Endodermal cell (in vitro differentiated cells): ENCODE data around the gene MOCS2. TPM values are rescaled to one million over a fixed set of nuclear protein-coding genes. Genes with fewer than 3 reads are reported as not detected.

ENCODE experiments used
- DNase-seq: peaks from one replicate; pipeline ENCODE4 v3.0.0-alpha.2; 2017
- H3K27ac ChIP-seq: 2 replicates; pipeline ENCODE4 v1.5.1; 2013; ENCODE audit warnings: mild to moderate bottlenecking, low read depth, low read length, moderate library complexity
- H3K27me3 ChIP-seq: 2 replicates; pipeline ENCODE4 v1.6.1; 2013; ENCODE audit warnings: mild to moderate bottlenecking, low read length, moderate library complexity; ENCODE audit not compliant: insufficient read depth, control insufficient read depth, poor library complexity, severe bottlenecking
- H3K36me3 ChIP-seq: 2 replicates; pipeline ENCODE4 v1.7.0; 2013; ENCODE audit warnings: mild to moderate bottlenecking, low read length, moderate library complexity; ENCODE audit not compliant: control insufficient read depth, insufficient read depth
- H3K4me1 ChIP-seq: one replicate; pipeline ENCODE4 v1.7.0; 2013; ENCODE audit warnings: low read length; ENCODE audit not compliant: control insufficient read depth, insufficient read depth
- H3K4me3 ChIP-seq: 2 replicates; pipeline ENCODE4 v1.5.1; 2013; ENCODE audit warnings: mild to moderate bottlenecking, low read length, moderate library complexity
- H3K9ac ChIP-seq: 2 replicates; pipeline ENCODE4 v1.6.1; 2013; ENCODE audit warnings: mild to moderate bottlenecking, low read length, moderate library complexity; ENCODE audit not compliant: poor library complexity, severe bottlenecking; ENCODE audit errors: extremely low read depth
- H3K9me3 ChIP-seq: 2 replicates; pipeline ENCODE4 v1.6.1; 2013; ENCODE audit warnings: mild to moderate bottlenecking, low read length, moderate library complexity; ENCODE audit not compliant: control insufficient read depth
- H3K27ac Mint-ChIP-seq: 2 replicates; pipeline ENCODE4 v1.8.0; 2020; ENCODE audit warnings: mixed read lengths
- H3K27me3 Mint-ChIP-seq: 2 replicates; pipeline ENCODE4 v1.8.0; 2021; ENCODE audit warnings: mild to moderate bottlenecking, mixed read lengths; ENCODE audit not compliant: insufficient read depth
- H3K36me3 Mint-ChIP-seq: 2 replicates; pipeline ENCODE4 v1.8.0; 2020; ENCODE audit warnings: low read depth, mixed read lengths
- H3K4me1 Mint-ChIP-seq: 2 replicates; pipeline ENCODE4 v1.8.0; 2020; ENCODE audit warnings: mixed read lengths
- H3K4me3 Mint-ChIP-seq: 2 replicates; pipeline ENCODE4 v1.8.0; 2020; ENCODE audit warnings: mild to moderate bottlenecking, moderate library complexity, mixed read lengths
- H3K9me3 Mint-ChIP-seq: 2 replicates; pipeline ENCODE4 v1.8.0; 2020; ENCODE audit warnings: mild to moderate bottlenecking, mixed read lengths
- WGBS, 2 experiments: methylation state at CpG; one replicate each; pipeline versions ENCODE4 v1.1.5 to v1.1.7; 2013; ENCODE audit warnings: missing lambda C conversion rate in 2 of 2, mixed read lengths in 1 of 2; ENCODE audit not compliant: insufficient coverage in 1 of 2, insufficient read length in 1 of 2; 5-methylcytosine and 5-hydroxymethylcytosine counted together
- total RNA-seq, 2 donors: library from RNA; stranded (reverse); fragmentation: NEBNext Ultra II Directional in 1 of 2; extraction: Animal tissue kit (Norgen Biotek cat#: 25700) in 1 of 2; gene quantifications; 2 replicates in 1 of 2; 3 replicates in 1 of 2; pipeline ENCODE4 v1.2.1, GENCODE V29; 2021
- TF ChIP-seq, protein P1 (sequence below): fragments of 200-600 bp; sonication (generic); conservative IDR thresholded peaks from 2 replicates; pipeline ENCODE4 v1.5.0; 2021; ENCODE audit warnings: antibody characterized with exemption, mild to moderate bottlenecking

MOCS2 gene
- total RNA-seq, 2 donors from 2014 or later = 18.8 to 28.5 TPM

DNA sequence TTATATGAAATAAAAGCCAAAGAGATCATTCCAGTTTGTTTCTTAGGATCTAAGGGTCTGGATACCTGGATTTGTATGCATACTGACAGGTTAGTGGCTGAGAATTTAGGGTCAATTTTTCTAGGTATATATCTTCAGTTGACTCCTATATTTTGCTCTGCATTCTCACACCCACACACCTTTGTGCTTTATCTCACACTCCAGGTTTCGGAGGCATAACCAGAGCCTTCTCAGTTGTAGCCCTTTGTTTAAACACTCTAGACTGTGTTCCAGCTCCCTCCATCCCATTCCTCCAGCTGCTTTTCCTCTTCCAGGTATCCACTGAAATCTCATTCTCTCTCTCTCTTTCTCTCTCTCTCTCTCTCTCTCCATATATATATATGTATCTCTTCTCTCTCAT, 10.6 kb upstream of the MOCS2 start:
- no peak overlapping the region for H3K4me3 Mint-ChIP-seq
- Histone ChIP-seq H3K36me3 (no peaks in the 10 kb centered on the region), H3K27me3 (no peaks in the 10 kb centered on the region), H3K4me3 (no peak overlapping the region), H3K4me1 (no peaks in the 10 kb centered on the region), H3K27ac (no peak overlapping the region), H3K9me3 (no peaks in the 10 kb centered on the region), H3K9ac (no peak overlapping the region)
- no peaks in the 10 kb centered on the region for H3K36me3 Mint-ChIP-seq
- no peak overlapping the region for H3K27ac Mint-ChIP-seq
- no peaks in the 10 kb centered on the region for H3K27me3 Mint-ChIP-seq
- DNase-seq = no peak
- peaks cover 4% of the 10 kb centered on the region for H3K4me1 Mint-ChIP-seq
- TF ChIP-seq, protein P1, sequence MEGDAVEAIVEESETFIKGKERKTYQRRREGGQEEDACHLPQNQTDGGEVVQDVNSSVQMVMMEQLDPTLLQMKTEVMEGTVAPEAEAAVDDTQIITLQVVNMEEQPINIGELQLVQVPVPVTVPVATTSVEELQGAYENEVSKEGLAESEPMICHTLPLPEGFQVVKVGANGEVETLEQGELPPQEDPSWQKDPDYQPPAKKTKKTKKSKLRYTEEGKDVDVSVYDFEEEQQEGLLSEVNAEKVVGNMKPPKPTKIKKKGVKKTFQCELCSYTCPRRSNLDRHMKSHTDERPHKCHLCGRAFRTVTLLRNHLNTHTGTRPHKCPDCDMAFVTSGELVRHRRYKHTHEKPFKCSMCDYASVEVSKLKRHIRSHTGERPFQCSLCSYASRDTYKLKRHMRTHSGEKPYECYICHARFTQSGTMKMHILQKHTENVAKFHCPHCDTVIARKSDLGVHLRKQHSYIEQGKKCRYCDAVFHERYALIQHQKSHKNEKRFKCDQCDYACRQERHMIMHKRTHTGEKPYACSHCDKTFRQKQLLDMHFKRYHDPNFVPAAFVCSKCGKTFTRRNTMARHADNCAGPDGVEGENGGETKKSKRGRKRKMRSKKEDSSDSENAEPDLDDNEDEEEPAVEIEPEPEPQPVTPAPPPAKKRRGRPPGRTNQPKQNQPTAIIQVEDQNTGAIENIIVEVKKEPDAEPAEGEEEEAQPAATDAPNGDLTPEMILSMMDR = no peak
- H3K9me3 Mint-ChIP-seq = no peaks in the 10 kb centered on the region
- 90 to 100% methylated on average over 1 of the region's 1 CpG for WGBS, 2 experiments

DNA sequence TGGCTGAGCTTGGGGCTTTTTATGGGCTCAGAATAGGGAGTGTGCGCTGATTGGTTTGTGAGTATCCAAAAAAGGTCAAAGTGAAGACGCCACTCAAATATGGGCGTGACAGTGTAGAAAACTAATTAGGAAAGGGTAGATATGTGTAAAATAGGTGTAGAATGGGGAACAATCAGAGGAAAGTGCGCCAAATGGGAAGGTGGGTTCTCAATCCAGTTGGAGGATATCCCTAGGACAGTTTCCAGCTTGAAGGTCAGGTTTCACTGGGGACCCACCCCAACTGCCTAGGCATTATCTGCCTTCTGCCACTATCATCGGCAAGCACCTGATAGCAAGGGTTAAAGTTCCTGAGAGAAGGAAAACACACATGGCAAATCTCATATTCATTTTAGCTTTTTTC, 9.3 kb upstream of the MOCS2 start:
- no peak overlapping the region for H3K4me3 Mint-ChIP-seq
- TF ChIP-seq, protein P1 = no peak
- H3K27me3 Mint-ChIP-seq = no peaks in the 10 kb centered on the region
- H3K9ac ChIP-seq = no peak overlapping the region
- no peaks in the 10 kb centered on the region for H3K27me3 ChIP-seq
- H3K4me3 ChIP-seq = no peak overlapping the region
- DNase-seq = no peak
- no peak overlapping the region for H3K27ac Mint-ChIP-seq
- no peak overlapping the region for H3K27ac ChIP-seq
- no peaks in the 10 kb centered on the region for H3K36me3 ChIP-seq
- H3K9me3 ChIP-seq = no peaks in the 10 kb centered on the region
- H3K4me1 Mint-ChIP-seq = peaks cover 4% of the 10 kb centered on the region
- no peaks in the 10 kb centered on the region for H3K9me3 Mint-ChIP-seq
- WGBS, 2 experiments = 94 to 98% methylated on average over 4 to 5 of the region's 5 CpGs
- H3K4me1 ChIP-seq = no peaks in the 10 kb centered on the region
- H3K36me3 Mint-ChIP-seq = no peaks in the 10 kb centered on the region

DNA sequence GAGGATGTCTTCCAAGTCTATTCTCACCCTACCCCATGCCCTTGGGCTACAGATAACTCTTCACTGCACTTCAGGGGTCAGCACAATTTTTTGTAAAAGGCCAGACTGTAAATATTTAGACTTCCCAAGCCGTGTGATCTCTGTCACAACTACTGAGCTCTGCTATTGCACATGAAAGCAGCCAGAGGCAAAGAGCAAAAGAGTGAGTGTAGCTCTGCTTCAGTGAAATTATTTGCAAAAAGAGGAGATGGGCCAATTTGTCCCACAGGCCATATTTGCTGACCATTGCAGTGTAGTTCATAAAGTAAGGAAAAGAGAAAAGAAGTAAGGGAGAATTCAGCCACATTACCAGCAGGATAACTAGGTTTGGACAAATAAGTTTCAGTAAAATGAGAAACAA, 7.0 kb upstream of the MOCS2 start:
- no peaks in the 10 kb centered on the region for H3K9me3 Mint-ChIP-seq
- H3K36me3 Mint-ChIP-seq = no peaks in the 10 kb centered on the region
- 91% methylated on average over 1 of the region's 1 CpG; no CpG with 5 or more reads in 1 of the 2 experiments for WGBS, 2 experiments
- H3K4me3 Mint-ChIP-seq = no peak overlapping the region
- H3K9ac ChIP-seq = no peak overlapping the region
- peaks cover 4% of the 10 kb centered on the region for H3K4me1 Mint-ChIP-seq
- no peaks in the 10 kb centered on the region for H3K27me3 ChIP-seq
- no peak overlapping the region for H3K27ac ChIP-seq
- no peak overlapping the region for H3K27ac Mint-ChIP-seq
- no peak for DNase-seq
- H3K27me3 Mint-ChIP-seq = no peaks in the 10 kb centered on the region
- H3K36me3 ChIP-seq = no peaks in the 10 kb centered on the region
- no peaks in the 10 kb centered on the region for H3K9me3 ChIP-seq
- TF ChIP-seq, protein P1 = no peak
- H3K4me1 ChIP-seq = no peaks in the 10 kb centered on the region
- no peak overlapping the region for H3K4me3 ChIP-seq
